NCI-H1092 (cell line): ENCODE results near the gene GNPTG.
"Not testable (repeated sequence)": the region's sequence is repeated elsewhere in the genome, so short reads cannot be mapped to it uniquely, and the experiment has no call there.

ENCODE experiments used
- DNase-seq: peaks from one replicate; lab custom pipeline; 2025; lab: John Stamatoyannopoulos, UW

The GNPTG gene

GRCh38 chr16:1319041-1319440 lies 32.7 kb upstream of the GNPTG start:
- DNase-seq: no peak

GRCh38 chr16:1320097-1320496 lies 31.6 kb upstream of the GNPTG start:
- no peak for DNase-seq

- DNase-seq: no peak
These were observed 31.0 kb upstream of the GNPTG start for GRCh38 chr16:1320658-1321240.

GRCh38 chr16:1322407-1322806 lies 29.3 kb upstream of the GNPTG start:
- no peak for DNase-seq

- no peak for DNase-seq
These were observed 28.2 kb upstream of the GNPTG start for GRCh38 chr16:1323296-1324239.

- DNase-seq: no peak
These were observed 27.4 kb upstream of the GNPTG start for GRCh38 chr16:1324286-1324826.

GRCh38 chr16:1325261-1325660 lies 26.5 kb upstream of the GNPTG start:
- no peak for DNase-seq

- no peak for DNase-seq
These were observed 25.9 kb upstream of the GNPTG start for GRCh38 chr16:1325673-1326371.

GRCh38 chr16:1326391-1326790 lies 25.3 kb upstream of the GNPTG start:
- no peak for DNase-seq

- DNase-seq: no peak
These were observed 24.6 kb upstream of the GNPTG start for GRCh38 chr16:1326946-1327618.

- DNase-seq: no peak
These were observed 24.1 kb upstream of the GNPTG start for GRCh38 chr16:1327619-1327947.

GRCh38 chr16:1328136-1328535 lies 23.6 kb upstream of the GNPTG start:
- not testable (repeated sequence) for DNase-seq

GRCh38 chr16:1328961-1329360 lies 22.8 kb upstream of the GNPTG start:
- not testable (repeated sequence) for DNase-seq

- no peak for DNase-seq
These were observed 21.3 kb upstream of the GNPTG start for GRCh38 chr16:1330260-1330914.

GRCh38 chr16:1330931-1331711 lies 20.6 kb upstream of the GNPTG start:
- no peak for DNase-seq

- peak; percentile 34 for DNase-seq
These were observed 19.8 kb upstream of the GNPTG start for GRCh38 chr16:1331712-1332617.

- no peak for DNase-seq
These were observed 19.0 kb upstream of the GNPTG start for GRCh38 chr16:1332618-1333148.

- DNase-seq: no peak
These were observed 18.4 kb upstream of the GNPTG start, which contains the start of gene BAIAP3 for GRCh38 chr16:1333149-1333812. Gene BAIAP3, plus strand, starts transcription at chr16:1333645. Its CDS starts 4,905 bp downstream, at chr16:1338550.
